Neural cell (in vitro differentiated cells): ENCODE results near the gene TRMT1. TPM values are rescaled to one million over a fixed set of nuclear protein-coding genes. Genes with fewer than 3 reads are reported as not detected.

Experiments used
- H2AFZ ChIP-seq: fragments of 200-600, 300-800 bp; sonication (generic), shearing (Covaris generic); 2 replicates; pipeline ENCODE4 v1.6.0; 2014; ENCODE audit warnings: low read depth, mild to moderate bottlenecking, antibody characterized with exemption, low read length, moderate library complexity
- H3F3A ChIP-seq: fragments of 200-600 bp; shearing (Covaris generic); 2 replicates; pipeline ENCODE4 v1.6.1; 2016; ENCODE audit warnings: mild to moderate bottlenecking, moderate library complexity, mixed read lengths, antibody characterized with exemption, low read length; ENCODE audit not compliant: insufficient read depth, poor library complexity, severe bottlenecking
- H3K27ac ChIP-seq: fragments of 200-600, 300-800 bp; sonication (generic), shearing (Covaris generic); 2 replicates; pipeline ENCODE4 v1.5.1; 2014; ENCODE audit warnings: mild to moderate bottlenecking, low read length, moderate library complexity
- H3K27me3 ChIP-seq: fragments of 300-800, 200-600 bp; sonication (generic), shearing (Covaris generic); 2 replicates; pipeline ENCODE4 v1.6.0; 2014; ENCODE audit warnings: mild to moderate bottlenecking, low read depth, low read length, moderate library complexity; ENCODE audit not compliant: insufficient read depth
- H3K36me3 ChIP-seq: fragments of 300-800, 200-600 bp; sonication (generic), shearing (Covaris generic); 2 replicates; pipeline ENCODE4 v1.5.1; 2014; ENCODE audit warnings: mild to moderate bottlenecking, antibody characterized with exemption, low read length, moderate library complexity; ENCODE audit not compliant: insufficient read depth
- H3K4me2 ChIP-seq: fragments of 300-800, 200-600 bp; sonication (generic), shearing (Covaris generic); 2 replicates; pipeline ENCODE4 v1.6.0; 2014; ENCODE audit warnings: mild to moderate bottlenecking, low read length
- H3K4me3 ChIP-seq: fragments of 300-800, 200-600 bp; sonication (generic), shearing (Covaris generic); 2 replicates; pipeline ENCODE4 v1.5.1; 2014; ENCODE audit warnings: mild to moderate bottlenecking, low read length, moderate library complexity
- H3K79me2 ChIP-seq: fragments of 200-600 bp; shearing (Covaris generic); replicated peaks from 2 replicates; pipeline ENCODE4 v1.6.0; 2014; ENCODE audit warnings: mild to moderate bottlenecking, low read length, moderate library complexity; ENCODE audit not compliant: insufficient read depth
- H3K9ac ChIP-seq: fragments of 300-800, 200-600 bp; sonication (generic), shearing (Covaris generic); 2 replicates; pipeline ENCODE4 v1.6.1; 2016; ENCODE audit warnings: mild to moderate bottlenecking, low read length, mixed read lengths
- H3K9me2 ChIP-seq: fragments of 200-600 bp; shearing (Covaris generic); 2 replicates; pipeline ENCODE4 v1.6.1; 2016; ENCODE audit warnings: mild to moderate bottlenecking, low read length, mixed read lengths; ENCODE audit not compliant: insufficient read depth
- H3K9me3 ChIP-seq: fragments of 200-600, 300-800 bp; sonication (generic), shearing (Covaris generic); 2 replicates; pipeline ENCODE4 v1.6.1; 2016; ENCODE audit warnings: mild to moderate bottlenecking, mixed run types, low read length, moderate library complexity, mixed read lengths
- H4K20me1 ChIP-seq: fragments of 200-600 bp; shearing (Covaris generic); 2 replicates; pipeline ENCODE4 v1.6.1; 2016; ENCODE audit warnings: mild to moderate bottlenecking, mixed run types; ENCODE audit not compliant: insufficient read depth
- CTCF ChIP-seq: fragments of 450-650 bp; IDR thresholded peaks from 2 replicates; pipeline ENCODE4 v1.5.1; 2014; ENCODE audit warnings: antibody characterized with exemption, mild to moderate bottlenecking, moderate library complexity; ENCODE audit not compliant: poor library complexity, severe bottlenecking
- EP300 ChIP-seq: fragments of 450-650 bp; conservative IDR thresholded peaks from 2 replicates; pipeline ENCODE4 v1.6.1; 2014; ENCODE audit warnings: antibody characterized with exemption, mild to moderate bottlenecking, moderate library complexity; ENCODE audit not compliant: poor library complexity, severe bottlenecking
- EZH2 ChIP-seq: fragments of 200-600, 300-800 bp; shearing (Covaris generic), sonication (generic); IDR thresholded peaks from 2 replicates; pipeline ENCODE4 v1.6.1; 2014; ENCODE audit warnings: antibody characterized with exemption, low read length, borderline replicate concordance, mild to moderate bottlenecking; ENCODE audit not compliant: insufficient read depth, poor library complexity, severe bottlenecking
- MXI1 ChIP-seq: fragments of 450-650 bp; conservative IDR thresholded peaks from 2 replicates; pipeline ENCODE4 v1.6.1; 2014; ENCODE audit warnings: antibody characterized with exemption, mild to moderate bottlenecking; ENCODE audit not compliant: poor library complexity, severe bottlenecking
- POLR2AphosphoS5 ChIP-seq: IDR thresholded peaks from 2 replicates; pipeline ENCODE4 v1.6.1; 2012
- RAD21 ChIP-seq: fragments of 450-650 bp; conservative IDR thresholded peaks from 2 replicates; pipeline ENCODE4 v1.6.1; 2014; ENCODE audit warnings: antibody characterized with exemption, mild to moderate bottlenecking, moderate library complexity
- REST ChIP-seq: IDR thresholded peaks from 2 replicates; pipeline ENCODE4 v1.6.1; 2012; ENCODE audit warnings: borderline replicate concordance
- SMC3 ChIP-seq: fragments of 450-650 bp; conservative IDR thresholded peaks from 2 replicates; pipeline ENCODE4 v1.6.1; 2014; ENCODE audit warnings: antibody characterized with exemption, mild to moderate bottlenecking, moderate library complexity; ENCODE audit not compliant: poor library complexity
- TAF1 ChIP-seq: IDR thresholded peaks from 2 replicates; pipeline ENCODE4 v1.6.1; 2012; ENCODE audit warnings: low read depth
- polyA plus RNA-seq: library from polyadenylated mRNA; depleted of rRNA; stranded (reverse); fragments of >200 nt; gene quantifications from 2 replicates; pipeline ENCODE4 v1.2.3, GENCODE V29; 2014

The TRMT1 gene
- polyA plus RNA-seq, 1 donor from 2014 or later, result 94.4 TPM

- H3K9me2 ChIP-seq, result no peaks in the 10 kb centered on the region
- H3K9ac ChIP-seq, result peak overlapping the region; percentile 92
- no peaks in the 10 kb centered on the region for H3K79me2 ChIP-seq
- no peaks in the 10 kb centered on the region for H4K20me1 ChIP-seq
- H3K27ac ChIP-seq, result no peak overlapping the region
- peak overlapping the region; percentile 36 for H3K4me2 ChIP-seq
- no peaks in the 10 kb centered on the region for H3K36me3 ChIP-seq
- no peaks in the 10 kb centered on the region for H3K9me3 ChIP-seq
- peaks cover 16% of the 10 kb centered on the region for H3K27me3 ChIP-seq
- no peaks in the 10 kb centered on the region for H3F3A ChIP-seq
- H2AFZ ChIP-seq, result no peak overlapping the region
- peak overlapping the region; percentile 97 for H3K4me3 ChIP-seq
- TF ChIP-seq EP300 (no peak), REST (no peak), CTCF (no peak), EZH2 (no peak), TAF1 (no peak), SMC3 (no peak), RAD21 (no peak), POLR2AphosphoS5 (peak; percentile 22), MXI1 (no peak)
These were observed 37.8 kb upstream of the TRMT1 start for GRCh38 chr19:13154241-13154778.

- TF ChIP-seq TAF1 (no peak), EZH2 (no peak), MXI1 (no peak), RAD21 (no peak), SMC3 (no peak), CTCF (no peak), REST (no peak), POLR2AphosphoS5 (no peak), EP300 (no peak)
- H3K4me3 ChIP-seq, result peak overlapping the region; percentile 97
- peaks cover 3% of the 10 kb centered on the region for H3K79me2 ChIP-seq
- H3K9ac ChIP-seq, result peak overlapping the region; percentile 92
- H3K27me3 ChIP-seq, result peaks cover 16% of the 10 kb centered on the region
- no peaks in the 10 kb centered on the region for H3K9me3 ChIP-seq
- H3K9me2 ChIP-seq, result no peaks in the 10 kb centered on the region
- no peaks in the 10 kb centered on the region for H3K36me3 ChIP-seq
- H2AFZ ChIP-seq, result no peak overlapping the region
- H3F3A ChIP-seq, result no peaks in the 10 kb centered on the region
- H3K4me2 ChIP-seq, result no peak overlapping the region
- H4K20me1 ChIP-seq, result no peaks in the 10 kb centered on the region
- H3K27ac ChIP-seq, result peak overlapping the region; percentile 96
These were observed 37.2 kb upstream of the TRMT1 start for GRCh38 chr19:13153569-13154240.
